GM21381 (cell line): Measurements from ENCODE around the gene TRIM32.
A peak's percentile ranks its signal among the peaks of the same experiment; 100 is the strongest.

Experiments used
- ATAC-seq: cut with Tn5 transposase; IDR thresholded peaks from one replicate; pipeline ENCODE4 v1.9.1; 2021; ENCODE audit warnings: mild to moderate bottlenecking, moderate library complexity; ENCODE audit not compliant: unreplicated experiment

Gene TRIM32

GRCh38 chr9:116687074-116687753, at the start of gene TRIM32:
TSS of gene TRIM32 (plus strand) at chr9:116687305. CDS start at chr9:116697743, 10,438 bp downstream.
- peak; percentile 100 for ATAC-seq

- ATAC-seq = no peak
Observed at GRCh38 chr9:116639251-116639741, 47.8 kb upstream of the TRIM32 start.

GRCh38 chr9:116641292-116642059, 45.6 kb upstream of the TRIM32 start:
- no peak for ATAC-seq

GRCh38 chr9:116643691-116644090, 43.4 kb upstream of the TRIM32 start:
- no peak for ATAC-seq

- ATAC-seq = no peak
Observed at GRCh38 chr9:116644091-116644688, 42.9 kb upstream of the TRIM32 start.

GRCh38 chr9:116646661-116647514, 40.2 kb upstream of the TRIM32 start:
- ATAC-seq = no peak

GRCh38 chr9:116647515-116647809, 39.6 kb upstream of the TRIM32 start:
- no peak for ATAC-seq

GRCh38 chr9:116653348-116654058, 33.6 kb upstream of the TRIM32 start:
- ATAC-seq = no peak

- no peak for ATAC-seq
Observed at GRCh38 chr9:116654059-116654355, 33.1 kb upstream of the TRIM32 start.

- no peak for ATAC-seq
Observed at GRCh38 chr9:116656501-116656971, 30.6 kb upstream of the TRIM32 start.

- no peak for ATAC-seq
Observed at GRCh38 chr9:116656977-116657376, 30.1 kb upstream of the TRIM32 start.

- ATAC-seq = no peak
Observed at GRCh38 chr9:116658265-116658664, 28.8 kb upstream of the TRIM32 start.

- ATAC-seq = peak; percentile 81
Observed at GRCh38 chr9:116661037-116661954, 25.8 kb upstream of the TRIM32 start.

GRCh38 chr9:116662646-116663310, 24.3 kb upstream of the TRIM32 start:
- no peak for ATAC-seq

- no peak for ATAC-seq
Observed at GRCh38 chr9:116663581-116663980, 23.5 kb upstream of the TRIM32 start.

- no peak for ATAC-seq
Observed at GRCh38 chr9:116668970-116669695, 18.0 kb upstream of the TRIM32 start.

- no peak for ATAC-seq
Observed at GRCh38 chr9:116671605-116672004, 15.5 kb upstream of the TRIM32 start.

- ATAC-seq = no peak
Observed at GRCh38 chr9:116673375-116673774, 13.7 kb upstream of the TRIM32 start.
